Measurements from ENCODE around the gene ITPRID1.

GRCh38 chr7:31652063-31652326 is 138.1 kb downstream of the ITPRID1 start:
- TF ChIP-seq, protein P1, sequence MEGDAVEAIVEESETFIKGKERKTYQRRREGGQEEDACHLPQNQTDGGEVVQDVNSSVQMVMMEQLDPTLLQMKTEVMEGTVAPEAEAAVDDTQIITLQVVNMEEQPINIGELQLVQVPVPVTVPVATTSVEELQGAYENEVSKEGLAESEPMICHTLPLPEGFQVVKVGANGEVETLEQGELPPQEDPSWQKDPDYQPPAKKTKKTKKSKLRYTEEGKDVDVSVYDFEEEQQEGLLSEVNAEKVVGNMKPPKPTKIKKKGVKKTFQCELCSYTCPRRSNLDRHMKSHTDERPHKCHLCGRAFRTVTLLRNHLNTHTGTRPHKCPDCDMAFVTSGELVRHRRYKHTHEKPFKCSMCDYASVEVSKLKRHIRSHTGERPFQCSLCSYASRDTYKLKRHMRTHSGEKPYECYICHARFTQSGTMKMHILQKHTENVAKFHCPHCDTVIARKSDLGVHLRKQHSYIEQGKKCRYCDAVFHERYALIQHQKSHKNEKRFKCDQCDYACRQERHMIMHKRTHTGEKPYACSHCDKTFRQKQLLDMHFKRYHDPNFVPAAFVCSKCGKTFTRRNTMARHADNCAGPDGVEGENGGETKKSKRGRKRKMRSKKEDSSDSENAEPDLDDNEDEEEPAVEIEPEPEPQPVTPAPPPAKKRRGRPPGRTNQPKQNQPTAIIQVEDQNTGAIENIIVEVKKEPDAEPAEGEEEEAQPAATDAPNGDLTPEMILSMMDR (IDR thresholded peaks at IDR 0.05), result no peak
- TF ChIP-seq POLR2AphosphoS5 (IDR thresholded peaks at IDR 0.05), result no peak

Measured in upper lobe of left lung (tissue), 4 donors.